ENCODE measurements around the gene ERV3-1.

Gene ERV3-1

DNA sequence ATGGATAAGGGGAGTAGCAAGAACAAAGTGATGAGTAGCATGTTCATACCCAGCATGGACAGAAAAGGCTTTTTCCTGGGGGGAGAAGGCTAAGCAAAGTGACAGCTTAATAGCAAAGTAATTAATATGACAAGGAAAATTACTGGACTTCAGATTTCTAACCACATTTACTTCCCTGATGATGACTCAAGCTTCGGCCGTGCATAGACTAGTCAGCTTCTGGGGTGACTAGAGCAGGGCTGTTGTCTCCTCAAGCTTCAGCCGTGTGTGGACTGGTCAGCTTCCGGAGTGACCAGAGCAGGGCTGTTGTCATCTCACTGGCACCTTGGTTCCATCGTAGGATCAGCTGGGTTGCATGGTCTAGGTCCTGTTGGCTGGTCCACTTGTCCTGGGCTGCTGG is 13.5 kb downstream of the ERV3-1 start:
- H3K36me3 ChIP-seq (ENCODE audit: insufficient read depth, low read length), result no peaks in the 10 kb centered on the region
- peaks cover 11% of the 10 kb centered on the region for H3K9me3 ChIP-seq (ENCODE audit: insufficient read depth, low read depth, low read length)
- H2AFZ ChIP-seq (ENCODE audit: low read length), result no peak overlapping the region
- no peak overlapping the region for H3K4me2 ChIP-seq (ENCODE audit: low read depth, low read length, poor library complexity, severe bottlenecking)
- H3K79me2 ChIP-seq (ENCODE audit: insufficient read depth, low read length), result no peaks in the 10 kb centered on the region
- no peaks in the 10 kb centered on the region for H3K27me3 ChIP-seq (ENCODE audit: insufficient read depth, low read length, poor library complexity, severe bottlenecking)
- no peak overlapping the region for H3K9ac ChIP-seq (ENCODE audit: low read depth, low read length, poor library complexity, severe bottlenecking)
- H3K4me3 ChIP-seq (ENCODE audit: low read length, poor library complexity, severe bottlenecking), result no peak overlapping the region
- H3F3A ChIP-seq (ENCODE audit: low read depth), result no peaks in the 10 kb centered on the region
- TF ChIP-seq, protein P1, sequence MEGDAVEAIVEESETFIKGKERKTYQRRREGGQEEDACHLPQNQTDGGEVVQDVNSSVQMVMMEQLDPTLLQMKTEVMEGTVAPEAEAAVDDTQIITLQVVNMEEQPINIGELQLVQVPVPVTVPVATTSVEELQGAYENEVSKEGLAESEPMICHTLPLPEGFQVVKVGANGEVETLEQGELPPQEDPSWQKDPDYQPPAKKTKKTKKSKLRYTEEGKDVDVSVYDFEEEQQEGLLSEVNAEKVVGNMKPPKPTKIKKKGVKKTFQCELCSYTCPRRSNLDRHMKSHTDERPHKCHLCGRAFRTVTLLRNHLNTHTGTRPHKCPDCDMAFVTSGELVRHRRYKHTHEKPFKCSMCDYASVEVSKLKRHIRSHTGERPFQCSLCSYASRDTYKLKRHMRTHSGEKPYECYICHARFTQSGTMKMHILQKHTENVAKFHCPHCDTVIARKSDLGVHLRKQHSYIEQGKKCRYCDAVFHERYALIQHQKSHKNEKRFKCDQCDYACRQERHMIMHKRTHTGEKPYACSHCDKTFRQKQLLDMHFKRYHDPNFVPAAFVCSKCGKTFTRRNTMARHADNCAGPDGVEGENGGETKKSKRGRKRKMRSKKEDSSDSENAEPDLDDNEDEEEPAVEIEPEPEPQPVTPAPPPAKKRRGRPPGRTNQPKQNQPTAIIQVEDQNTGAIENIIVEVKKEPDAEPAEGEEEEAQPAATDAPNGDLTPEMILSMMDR (conservative IDR thresholded peaks at IDR 0.05; ENCODE audit: low read length), result no peak
- no peak for TF ChIP-seq EZH2phosphoT487 (IDR thresholded peaks at IDR 0.05; ENCODE audit: borderline replicate concordance)
- no peaks in the 10 kb centered on the region for H4K20me1 ChIP-seq (ENCODE audit: insufficient read depth, low read length, poor library complexity, severe bottlenecking)
- H3K4me1 ChIP-seq (ENCODE audit: insufficient read depth, low read length, poor library complexity, severe bottlenecking), result no peaks in the 10 kb centered on the region
- H3K9me2 ChIP-seq (replicated peaks; ENCODE audit: low read depth, low read length), result no peaks in the 10 kb centered on the region

DNA sequence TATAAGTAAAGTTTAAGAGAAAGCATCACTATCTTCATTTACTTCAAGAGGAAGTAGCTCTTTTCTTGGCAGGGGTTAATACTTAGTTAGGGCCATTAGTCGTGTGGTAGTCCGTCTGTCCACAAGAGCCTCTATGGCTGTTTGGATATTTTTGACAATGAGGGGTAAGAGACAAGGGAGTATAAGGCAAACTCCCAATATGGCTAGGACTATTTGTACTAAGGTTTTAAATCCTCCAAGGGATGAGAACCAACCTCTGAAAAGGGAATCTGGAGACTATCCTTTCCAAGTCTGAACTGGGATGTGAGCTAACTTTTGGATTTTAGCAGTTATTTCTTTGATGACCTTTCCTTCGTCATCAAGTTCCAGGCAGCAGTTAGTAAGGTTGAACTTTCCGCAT is 15.6 kb downstream of the ERV3-1 start, which contains the start of gene ZNF117:
Gene ZNF117 (minus strand): TSS at position 101 of the 400 bp plus-strand sequence.
- no peaks in the 10 kb centered on the region for H3K36me3 ChIP-seq (ENCODE audit: insufficient read depth, low read length)
- H3K4me3 ChIP-seq (ENCODE audit: low read length, poor library complexity, severe bottlenecking), result no peak within 1 kb of the TSS
- no peak within 1 kb of the TSS for H3K9ac ChIP-seq (ENCODE audit: low read depth, low read length, poor library complexity, severe bottlenecking)
- no peaks in the 10 kb centered on the region for H3K9me2 ChIP-seq (replicated peaks; ENCODE audit: low read depth, low read length)
- TF ChIP-seq, protein P1 (conservative IDR thresholded peaks at IDR 0.05; ENCODE audit: low read length), result no peak
- TF ChIP-seq EZH2phosphoT487 (IDR thresholded peaks at IDR 0.05; ENCODE audit: borderline replicate concordance), result no peak
- H4K20me1 ChIP-seq (ENCODE audit: insufficient read depth, low read length, poor library complexity, severe bottlenecking), result no peaks in the 10 kb centered on the region
- no peak within 1 kb of the TSS for H3K4me2 ChIP-seq (ENCODE audit: low read depth, low read length, poor library complexity, severe bottlenecking)
- no peak within 1 kb of the TSS for H2AFZ ChIP-seq (ENCODE audit: low read length)
- H3F3A ChIP-seq (ENCODE audit: low read depth), result no peaks in the 10 kb centered on the region
- no peaks in the 10 kb centered on the region for H3K4me1 ChIP-seq (ENCODE audit: insufficient read depth, low read length, poor library complexity, severe bottlenecking)
- no peaks in the 10 kb centered on the region for H3K79me2 ChIP-seq (ENCODE audit: insufficient read depth, low read length)
- no peaks in the 10 kb centered on the region for H3K27me3 ChIP-seq (ENCODE audit: insufficient read depth, low read length, poor library complexity, severe bottlenecking)
- peaks cover 14% of the 10 kb centered on the region for H3K9me3 ChIP-seq (ENCODE audit: insufficient read depth, low read depth, low read length)

DNA sequence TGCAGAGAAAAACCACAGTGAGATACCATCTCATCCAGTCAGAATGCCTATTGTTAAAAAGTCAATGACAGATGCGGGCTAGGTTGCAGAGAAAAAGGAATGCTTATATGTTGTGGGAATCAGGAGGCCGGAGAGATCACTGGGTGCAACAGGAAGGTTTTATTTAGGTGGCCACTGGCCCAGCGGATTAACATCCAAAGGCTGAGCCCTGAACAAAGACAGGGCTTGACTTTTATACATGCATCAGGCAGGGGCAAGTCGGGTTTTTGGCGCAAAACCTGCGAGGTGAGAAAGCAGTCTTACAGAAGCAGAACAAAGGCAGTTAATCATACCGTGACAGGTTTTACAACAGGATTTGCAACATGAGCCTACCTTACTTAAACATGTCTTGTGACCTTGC is 16.3 kb downstream of the ERV3-1 start:
- no peak overlapping the region for H2AFZ ChIP-seq (ENCODE audit: low read length)
- no peak for TF ChIP-seq EZH2phosphoT487 (IDR thresholded peaks at IDR 0.05; ENCODE audit: borderline replicate concordance)
- TF ChIP-seq, protein P1 (conservative IDR thresholded peaks at IDR 0.05; ENCODE audit: low read length), result no peak
- H3K4me2 ChIP-seq (ENCODE audit: low read depth, low read length, poor library complexity, severe bottlenecking), result no peak overlapping the region
- no peak overlapping the region for H3K4me3 ChIP-seq (ENCODE audit: low read length, poor library complexity, severe bottlenecking)
- H3K36me3 ChIP-seq (ENCODE audit: insufficient read depth, low read length), result no peaks in the 10 kb centered on the region
- no peaks in the 10 kb centered on the region for H3K79me2 ChIP-seq (ENCODE audit: insufficient read depth, low read length)
- no peaks in the 10 kb centered on the region for H4K20me1 ChIP-seq (ENCODE audit: insufficient read depth, low read length, poor library complexity, severe bottlenecking)
- no peaks in the 10 kb centered on the region for H3K27me3 ChIP-seq (ENCODE audit: insufficient read depth, low read length, poor library complexity, severe bottlenecking)
- peaks cover 14% of the 10 kb centered on the region for H3K9me3 ChIP-seq (ENCODE audit: insufficient read depth, low read depth, low read length)
- H3K9ac ChIP-seq (ENCODE audit: low read depth, low read length, poor library complexity, severe bottlenecking), result no peak overlapping the region
- H3F3A ChIP-seq (ENCODE audit: low read depth), result no peaks in the 10 kb centered on the region
- H3K4me1 ChIP-seq (ENCODE audit: insufficient read depth, low read length, poor library complexity, severe bottlenecking), result no peaks in the 10 kb centered on the region
- no peaks in the 10 kb centered on the region for H3K9me2 ChIP-seq (replicated peaks; ENCODE audit: low read depth, low read length)
